Measurements from ENCODE around the gene OBSCN.

GRCh38 chr1:228337711-228338520 lies 130.1 kb downstream of the OBSCN start:
- TF ChIP-seq CTCF (conservative IDR thresholded peaks at IDR 0.05 in 1 of 2, IDR thresholded peaks at IDR 0.05 in 1 of 2; ENCODE audit: extremely low read depth in 1 of 2, insufficient read depth in 1 of 2, low read depth in 1 of 2, low read length in 2 of 2) (no peak), EZH2 (IDR thresholded peaks at IDR 0.05; ENCODE audit: borderline replicate concordance, low read length) (no peak)

All from mammary epithelial cell (primary cell).